GM21447 (cell line): ENCODE data around the gene MPRIP.
"Not testable (repeated sequence)": the region's sequence is repeated elsewhere in the genome, so short reads cannot be mapped to it uniquely, and the experiment has no call there.

ENCODE experiments used
- ATAC-seq: cut with Tn5 transposase; IDR thresholded peaks from one replicate; pipeline ENCODE4 v1.9.1; 2021; ENCODE audit not compliant: unreplicated experiment

The MPRIP gene

DNA sequence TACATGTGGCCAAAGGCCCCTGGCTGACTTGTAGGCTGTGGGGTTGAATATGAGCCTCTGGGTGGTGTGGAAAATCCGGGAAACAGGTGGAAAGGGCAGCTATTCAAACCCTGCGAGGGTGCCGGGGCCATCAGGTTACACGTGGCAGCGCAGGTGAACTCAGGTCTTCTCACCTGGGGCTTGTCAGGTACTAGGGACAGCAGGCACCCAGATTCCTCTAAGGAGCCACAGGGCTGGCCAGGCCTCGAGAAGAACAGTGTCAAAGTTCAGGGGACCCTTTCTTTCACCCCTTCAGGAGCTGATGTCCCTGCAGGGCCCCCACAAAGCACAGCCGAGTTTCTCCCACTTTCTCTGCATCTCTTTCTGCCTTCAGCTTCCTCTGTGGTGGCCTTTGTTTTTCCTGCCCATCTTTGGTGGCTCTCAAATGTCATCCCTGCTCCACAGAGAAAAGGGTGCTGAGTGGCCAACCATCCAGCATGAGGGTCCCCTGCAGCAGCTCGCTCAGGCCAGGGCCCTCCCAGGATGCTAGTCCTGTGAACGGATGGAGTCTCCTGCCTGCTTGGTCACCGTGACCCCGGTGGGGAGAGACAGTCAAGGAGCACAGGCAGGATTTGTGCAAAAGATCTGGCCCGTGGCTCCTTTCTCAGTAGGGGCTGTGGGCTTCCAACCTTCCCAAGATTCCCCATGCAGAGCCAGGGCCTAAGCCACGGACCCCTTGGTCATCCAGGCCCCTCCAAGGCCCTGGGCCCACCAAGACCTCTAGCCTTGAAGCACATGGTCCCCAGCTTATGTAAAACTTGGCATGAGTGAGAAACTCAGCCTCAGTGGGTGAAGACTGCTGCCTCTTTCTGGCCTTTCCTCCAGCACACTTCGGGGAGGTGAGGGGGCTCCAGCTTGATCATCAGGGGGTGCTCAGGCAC, 28.2 kb upstream of the MPRIP start:
- not testable (repeated sequence) for ATAC-seq

DNA sequence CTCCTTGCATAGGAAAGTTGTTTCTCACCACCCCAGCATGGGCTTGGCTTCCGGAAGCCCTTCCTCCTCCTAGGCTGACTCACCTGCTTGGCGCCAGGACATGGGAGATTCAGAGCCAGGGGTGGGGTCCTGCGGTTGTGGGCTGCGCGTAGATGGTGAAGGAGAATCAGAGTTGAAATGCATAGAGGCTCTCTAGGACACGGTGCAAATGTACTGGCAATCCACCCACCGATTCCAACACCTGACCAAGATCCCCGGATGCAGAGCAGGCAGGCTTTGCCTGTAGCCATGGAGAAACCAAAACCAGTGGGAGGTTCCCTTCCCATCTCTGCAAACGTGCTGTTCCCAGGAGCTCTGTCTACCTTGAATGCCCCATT, 27.5 kb upstream of the MPRIP start:
- not testable (repeated sequence) for ATAC-seq

DNA sequence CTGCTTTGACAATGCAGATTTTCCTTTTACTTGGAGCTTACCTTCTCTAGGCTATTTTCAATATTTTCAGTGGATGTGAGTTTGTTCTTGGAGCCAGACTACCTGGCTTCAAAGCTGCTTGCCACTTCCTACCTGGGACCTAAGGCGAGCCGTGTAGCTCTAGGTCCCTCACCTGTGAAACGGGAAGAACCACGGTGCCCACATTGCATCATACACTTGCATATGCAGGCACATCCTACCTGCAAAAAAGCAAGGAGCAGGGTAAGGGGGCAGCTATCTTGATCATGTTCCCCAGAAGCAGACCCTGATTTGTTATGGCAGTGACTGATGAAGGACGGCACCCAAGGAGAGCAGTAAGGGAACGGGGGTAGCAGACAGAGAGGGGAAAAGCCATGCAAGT, 27.0 kb upstream of the MPRIP start:
- ATAC-seq, result no peak

DNA sequence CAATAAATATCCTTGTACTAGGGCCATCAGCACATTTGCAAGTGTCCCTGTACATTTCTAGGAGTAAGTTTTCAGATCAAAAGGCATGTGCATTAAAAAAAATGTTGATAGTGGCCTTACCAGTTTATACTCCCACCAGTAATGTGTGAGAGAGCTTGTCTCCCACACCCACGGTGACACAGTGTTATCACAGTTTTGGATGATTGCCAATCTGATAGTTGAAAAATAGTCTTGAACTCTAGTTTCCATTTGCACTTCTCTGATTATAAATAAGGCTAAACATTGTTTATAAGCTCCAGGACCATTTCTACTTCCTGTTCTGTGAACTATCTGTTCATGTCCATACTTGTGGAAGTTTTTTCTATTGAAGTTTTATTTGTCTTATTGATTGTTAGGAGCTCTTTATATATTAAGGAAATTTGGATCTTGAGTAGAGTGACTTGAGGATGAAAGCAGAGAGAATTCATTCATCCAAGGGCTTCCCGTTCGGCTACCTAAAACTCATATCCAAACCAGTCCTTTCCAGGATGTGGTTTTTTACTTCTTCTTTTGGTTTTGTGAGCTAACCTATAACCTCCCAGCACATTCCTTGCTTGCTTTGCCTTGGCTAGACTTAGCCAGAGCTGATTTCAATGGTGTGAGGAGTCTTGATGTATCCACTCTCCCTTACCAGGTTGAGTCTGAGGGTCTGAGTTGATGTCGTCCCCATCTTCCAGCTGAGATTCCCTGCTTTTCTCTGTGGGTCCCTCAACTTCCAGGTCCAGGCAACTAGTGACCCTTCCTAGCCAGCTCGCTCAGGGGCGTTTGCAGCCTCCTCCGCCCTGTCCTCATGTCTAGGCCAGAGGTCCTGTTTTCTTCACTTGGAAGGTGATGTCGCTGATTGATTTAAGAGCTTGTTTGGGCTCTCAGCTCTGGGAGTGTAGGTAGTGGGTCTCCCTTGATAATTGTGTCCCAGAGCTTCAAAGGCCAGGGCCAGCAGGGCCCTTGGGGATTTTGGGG, 25.8 kb upstream of the MPRIP start:
- ATAC-seq, result not testable (repeated sequence)

DNA sequence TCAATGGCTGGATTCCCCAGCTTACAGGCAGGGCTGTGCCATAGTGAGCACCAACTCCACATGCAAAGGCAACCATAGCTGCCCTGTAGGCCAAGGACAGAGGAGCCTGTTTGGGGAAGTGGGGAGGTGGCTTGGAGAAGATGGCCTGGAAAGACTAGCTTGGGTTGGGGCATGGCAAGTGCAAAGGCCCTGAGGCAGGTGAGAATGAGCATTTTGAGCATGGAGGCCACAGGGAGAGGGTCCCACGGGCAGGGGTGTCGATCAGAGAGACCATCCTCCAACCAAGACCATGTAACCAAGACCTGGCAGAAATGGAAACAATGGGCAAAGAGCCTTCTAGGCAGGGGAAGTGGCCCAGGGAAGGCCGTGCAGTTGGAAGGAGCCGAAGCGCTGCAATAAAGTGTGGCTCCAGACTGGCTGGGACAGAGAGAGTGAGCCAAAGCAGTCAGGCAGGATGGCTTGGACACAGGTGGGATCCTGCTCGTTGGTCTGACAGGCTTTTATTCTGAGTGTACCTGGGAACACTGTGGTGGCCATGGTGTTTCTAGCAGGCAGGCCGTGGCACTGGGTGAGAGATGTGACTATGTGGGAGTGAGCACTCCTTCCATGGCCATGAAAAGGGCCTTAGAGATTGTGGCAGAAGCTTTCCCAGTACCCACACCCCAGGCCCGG, 24.8 kb upstream of the MPRIP start:
- ATAC-seq, result no peak

DNA sequence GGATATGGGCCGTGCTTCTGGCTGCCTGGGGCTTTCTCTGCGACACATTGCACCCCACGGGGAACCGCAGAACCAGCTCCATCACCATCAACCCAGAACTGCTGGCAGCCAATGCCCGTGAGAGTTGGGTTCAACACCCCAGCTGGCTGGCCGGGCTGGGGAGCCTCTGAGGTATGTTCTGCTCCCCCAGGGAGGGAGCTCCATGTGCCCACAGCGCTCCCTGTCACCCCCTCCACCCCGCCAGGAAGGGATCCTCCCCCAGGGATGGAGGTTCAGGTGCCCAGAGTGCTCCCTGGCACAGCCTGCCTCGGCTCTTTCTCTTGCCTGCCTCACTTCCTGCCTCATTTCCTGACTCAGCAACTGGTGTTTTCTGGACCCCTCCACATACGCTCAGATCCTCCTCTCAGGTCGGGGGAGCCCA, 24.2 kb upstream of the MPRIP start:
- no peak for ATAC-seq

DNA sequence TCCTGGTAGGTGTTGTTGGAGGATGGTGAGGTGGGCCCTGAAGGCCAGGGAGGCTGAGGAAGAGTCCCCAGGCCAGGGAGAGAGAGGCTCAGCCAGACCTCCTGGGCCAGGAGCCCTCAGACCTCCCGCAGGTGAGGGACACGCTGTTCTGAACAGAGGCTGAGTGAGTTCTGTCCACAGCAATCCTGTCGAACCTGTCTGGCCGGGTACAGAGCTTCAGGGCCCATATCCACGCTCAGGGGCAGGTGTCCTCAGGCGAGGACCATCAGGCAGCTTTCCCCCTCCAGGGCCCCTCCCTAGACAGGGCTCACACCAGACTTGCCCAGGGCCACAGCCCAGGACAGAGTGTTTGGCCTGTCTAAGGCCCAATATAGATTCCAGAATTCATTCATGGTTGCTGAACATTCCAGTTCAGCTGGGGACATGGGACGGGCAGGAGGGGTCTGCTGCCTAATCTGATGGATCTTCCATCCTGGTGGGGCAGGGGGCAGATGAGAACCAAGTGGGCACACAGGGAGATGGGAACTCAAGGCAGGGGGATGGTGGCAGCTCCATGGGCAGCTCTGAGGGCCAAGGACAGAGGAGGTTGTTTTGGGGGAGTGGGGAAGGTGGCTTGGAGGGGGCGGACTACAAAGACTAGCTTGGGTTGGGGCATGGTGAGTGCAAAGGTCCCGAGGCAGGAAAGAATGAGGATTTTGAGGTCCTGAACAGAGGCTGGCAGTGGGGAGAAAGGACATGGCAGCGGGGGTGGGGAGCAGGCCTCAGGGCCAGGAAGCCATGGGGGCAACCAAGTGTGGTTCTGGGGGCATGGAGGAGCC, 23.4 kb upstream of the MPRIP start:
- no peak for ATAC-seq

DNA sequence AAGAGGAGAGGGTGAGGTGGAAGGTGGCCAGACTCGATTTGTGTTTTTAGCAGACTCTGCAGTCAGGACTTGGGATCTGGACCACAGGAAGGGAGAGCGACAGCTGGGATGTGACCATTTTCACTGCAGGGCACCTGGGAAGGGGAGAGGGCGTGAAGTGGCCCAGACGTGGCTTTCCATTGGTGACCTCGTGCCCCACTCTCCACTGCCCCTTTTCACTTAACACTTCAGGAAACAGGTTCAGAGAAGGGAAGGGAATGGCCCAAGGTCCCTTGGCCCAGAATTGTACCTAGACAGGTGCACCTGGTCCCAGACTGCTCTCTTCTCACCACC, 22.9 kb upstream of the MPRIP start:
- no peak for ATAC-seq

DNA sequence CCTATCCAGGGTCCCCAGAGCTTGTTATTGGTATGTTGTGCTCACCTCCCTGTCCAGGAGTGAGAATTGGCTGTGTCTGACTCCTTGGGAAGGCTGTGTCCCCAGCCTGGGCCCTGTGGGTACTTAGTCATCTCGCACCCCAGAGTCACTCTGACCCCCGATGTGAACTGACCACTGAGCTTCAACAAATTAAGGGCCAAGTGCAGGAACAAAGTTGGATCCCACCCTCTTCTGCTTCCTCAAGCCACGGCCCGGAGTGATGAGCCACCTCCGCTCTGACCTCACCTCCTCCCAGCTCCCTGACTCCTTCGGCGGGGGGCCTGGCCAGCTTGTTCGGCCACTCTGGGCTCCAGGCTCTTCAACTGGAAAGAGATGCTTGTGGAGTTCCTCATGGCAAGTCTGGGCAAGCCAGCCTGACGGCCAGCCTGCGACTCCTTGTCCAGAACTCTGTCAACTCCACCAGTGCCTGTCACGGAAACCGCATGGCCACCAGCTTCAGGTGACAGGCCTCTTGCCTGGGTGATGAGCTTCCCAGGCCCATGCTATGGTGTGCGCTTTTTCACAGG, 22.3 kb upstream of the MPRIP start:
- no peak for ATAC-seq

DNA sequence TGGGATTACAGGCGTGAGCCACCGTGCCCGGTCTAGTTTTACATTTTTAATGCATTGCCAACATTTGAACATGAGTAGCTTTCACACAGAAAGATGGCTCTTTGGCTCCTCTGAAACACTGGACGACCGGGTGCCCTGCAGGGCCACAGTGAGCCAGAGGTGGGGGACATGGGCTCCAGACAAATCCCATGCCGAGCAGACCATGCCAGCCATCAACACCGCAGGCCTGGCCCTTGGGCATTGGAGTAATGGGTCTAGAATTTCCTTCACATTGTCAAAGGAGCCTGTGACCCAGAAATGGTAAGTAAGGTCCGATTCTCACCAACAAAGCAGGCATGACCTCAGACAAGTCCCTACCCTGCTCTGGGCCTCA, 21.4 kb upstream of the MPRIP start:
- no peak for ATAC-seq

DNA sequence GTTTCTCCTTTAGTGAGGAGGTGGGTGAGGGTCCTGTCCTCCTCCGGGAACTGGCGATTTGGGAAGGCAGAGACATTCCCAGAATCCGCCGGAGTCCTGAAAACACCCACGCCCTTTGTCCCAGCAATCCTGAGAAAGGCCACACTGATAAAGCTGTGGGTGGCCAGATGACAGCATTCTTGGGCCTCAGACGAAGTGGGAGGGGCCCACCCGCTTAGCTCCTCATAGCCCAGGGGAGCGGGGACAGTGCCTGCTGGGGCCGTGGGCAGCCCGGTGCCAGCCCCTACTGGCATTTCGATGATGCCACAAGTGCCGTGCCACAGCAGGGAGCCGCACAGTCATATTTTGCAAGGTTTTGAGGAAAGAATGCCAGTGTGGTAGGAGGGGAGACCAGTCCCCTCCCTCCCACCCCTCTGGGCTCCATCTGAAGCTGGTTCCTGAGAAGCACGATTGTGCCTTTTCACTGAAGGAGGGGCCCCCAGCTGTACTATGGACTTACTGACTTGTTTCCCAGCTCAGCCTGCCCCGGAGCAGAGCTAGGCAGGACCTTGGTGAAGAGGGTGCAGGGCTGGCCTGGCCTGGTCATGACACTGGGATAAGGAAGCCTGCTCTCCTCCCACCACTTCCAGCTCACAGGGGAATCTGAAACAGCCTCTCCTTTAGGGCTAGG, 20.9 kb upstream of the MPRIP start:
- ATAC-seq, result no peak

DNA sequence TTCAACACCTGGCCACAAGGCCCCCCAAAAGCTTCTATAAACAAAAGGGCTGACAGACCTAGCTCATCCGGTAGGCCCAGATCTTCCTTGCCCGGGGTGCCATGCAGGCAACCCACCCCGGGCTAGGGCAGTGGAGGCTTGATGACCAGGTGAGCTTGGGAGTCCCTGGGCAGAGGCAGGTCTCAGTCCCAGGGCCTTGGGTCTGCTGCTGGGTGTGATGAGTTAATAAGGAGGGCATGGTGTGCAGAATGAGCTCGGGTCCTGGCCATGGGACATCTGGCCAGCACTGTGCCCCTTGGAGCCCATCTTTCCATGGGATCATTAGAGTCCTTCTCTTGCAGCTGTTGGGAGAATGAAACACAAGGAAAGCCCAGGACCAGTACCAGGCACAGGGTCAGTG, 20.2 kb upstream of the MPRIP start:
- no peak for ATAC-seq

DNA sequence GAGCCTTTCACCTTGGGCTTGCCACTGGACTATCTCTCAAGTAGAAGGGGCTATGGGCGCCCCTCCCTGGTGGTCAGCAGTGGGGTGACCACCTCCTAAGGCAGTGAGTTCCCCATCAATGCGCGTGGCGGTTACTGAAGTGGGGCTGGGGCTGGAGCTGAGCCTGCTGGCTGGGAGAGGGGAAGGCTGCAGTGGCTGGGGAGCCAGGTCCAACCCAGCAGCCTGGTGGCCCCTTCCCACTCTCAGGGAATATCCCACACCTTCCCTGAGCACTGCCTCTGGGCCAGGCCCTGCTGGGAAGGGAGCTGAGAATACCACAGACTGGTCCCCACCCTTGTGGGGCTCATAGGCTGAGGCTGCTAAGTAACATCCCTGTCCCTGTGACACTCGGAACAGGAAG, 19.8 kb upstream of the MPRIP start:
- ATAC-seq, result no peak

DNA sequence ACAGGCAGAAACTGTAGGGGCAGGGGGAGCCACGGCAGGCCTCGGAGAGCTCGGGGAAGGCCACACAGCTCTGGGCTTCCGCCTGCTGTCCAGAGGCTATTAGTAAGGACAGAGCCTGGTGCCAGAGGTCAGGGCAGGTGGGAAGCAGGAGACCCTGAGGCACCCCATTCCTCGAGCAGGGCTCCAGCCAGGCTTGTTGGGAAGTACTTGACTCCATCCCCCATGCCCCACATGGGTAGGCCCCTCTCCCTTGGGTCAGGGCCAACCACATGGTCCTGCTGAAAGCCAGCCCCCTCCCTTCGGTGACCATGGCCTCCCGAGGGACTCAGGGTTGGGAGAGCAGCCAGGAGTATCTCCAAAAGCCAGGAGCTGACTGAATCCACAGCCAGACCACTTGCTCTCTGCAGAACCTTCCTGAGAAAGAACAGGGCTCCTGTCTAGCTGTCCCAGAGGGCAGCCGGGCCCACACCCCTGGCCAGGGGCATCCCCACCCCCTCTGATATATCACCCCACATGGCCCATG, 17.4 kb upstream of the MPRIP start:
- no peak for ATAC-seq

DNA sequence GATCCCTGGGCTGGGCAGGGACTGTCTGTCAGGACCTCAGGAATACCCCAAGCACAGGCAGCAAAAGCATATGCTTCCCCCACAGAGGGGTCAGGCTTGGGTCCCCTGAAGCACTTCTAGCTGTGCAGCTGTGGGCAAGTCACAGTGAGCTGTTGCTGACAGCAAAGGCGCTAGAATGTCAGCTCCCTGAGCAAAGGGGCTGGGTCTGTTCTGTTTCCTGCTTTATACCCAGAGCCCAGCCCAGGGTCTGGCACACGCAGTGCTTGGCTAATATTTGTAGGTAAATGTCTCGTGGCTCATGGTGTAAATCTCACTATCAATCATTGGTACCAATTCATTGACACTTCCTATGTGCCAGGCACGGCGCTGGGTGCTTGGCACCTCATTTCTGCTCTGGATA, 16.6 kb upstream of the MPRIP start:
- ATAC-seq, result no peak

DNA sequence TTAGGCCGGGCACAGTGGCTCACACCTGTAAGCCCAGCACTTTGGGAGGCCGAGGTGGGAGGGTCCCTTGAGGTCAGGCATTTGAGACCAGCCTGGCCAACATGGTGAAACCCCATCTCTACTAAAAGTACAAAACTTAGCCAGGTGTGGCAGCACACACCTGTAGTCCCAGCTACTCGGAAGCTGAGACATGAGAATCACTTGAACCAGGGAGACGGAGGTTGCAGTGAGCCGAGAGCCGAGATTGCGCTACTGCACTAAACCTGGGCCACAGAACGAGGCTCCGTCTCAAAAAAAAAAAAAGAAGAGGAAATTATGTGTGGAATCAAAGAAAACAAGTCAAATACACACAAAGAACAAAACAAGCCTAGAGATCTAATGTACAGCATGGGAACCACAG, 16.1 kb upstream of the MPRIP start:
- no peak for ATAC-seq

DNA sequence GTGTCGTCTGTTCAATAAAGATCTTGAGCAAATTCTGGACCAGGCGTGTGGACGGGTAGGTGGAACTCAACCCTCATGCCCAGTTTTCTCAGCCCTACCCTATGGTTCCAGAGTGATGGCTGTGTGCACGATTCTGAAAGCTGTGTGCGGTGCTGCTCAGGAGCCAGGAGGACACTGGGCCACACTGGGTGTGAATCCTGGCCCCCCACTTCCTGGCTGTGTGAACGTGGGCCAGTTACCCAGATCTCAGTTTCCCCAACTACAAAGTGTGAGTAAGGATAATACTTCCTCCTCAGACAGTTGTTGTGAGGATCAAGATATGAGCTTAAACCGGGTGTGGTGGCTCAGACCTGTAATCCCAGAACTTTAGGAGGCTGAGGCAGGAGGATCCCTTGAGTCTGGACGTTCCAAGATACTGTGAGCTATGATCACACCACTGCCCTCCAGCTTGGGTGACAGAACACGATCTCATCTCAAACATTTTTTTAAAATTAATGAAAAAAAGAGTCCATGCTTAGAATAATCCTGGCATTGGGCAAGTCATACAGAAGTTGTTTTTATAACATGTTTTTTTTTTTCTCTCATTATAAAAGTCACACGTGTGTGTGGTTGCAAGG, 14.7 kb upstream of the MPRIP start:
- ATAC-seq, result no peak

DNA sequence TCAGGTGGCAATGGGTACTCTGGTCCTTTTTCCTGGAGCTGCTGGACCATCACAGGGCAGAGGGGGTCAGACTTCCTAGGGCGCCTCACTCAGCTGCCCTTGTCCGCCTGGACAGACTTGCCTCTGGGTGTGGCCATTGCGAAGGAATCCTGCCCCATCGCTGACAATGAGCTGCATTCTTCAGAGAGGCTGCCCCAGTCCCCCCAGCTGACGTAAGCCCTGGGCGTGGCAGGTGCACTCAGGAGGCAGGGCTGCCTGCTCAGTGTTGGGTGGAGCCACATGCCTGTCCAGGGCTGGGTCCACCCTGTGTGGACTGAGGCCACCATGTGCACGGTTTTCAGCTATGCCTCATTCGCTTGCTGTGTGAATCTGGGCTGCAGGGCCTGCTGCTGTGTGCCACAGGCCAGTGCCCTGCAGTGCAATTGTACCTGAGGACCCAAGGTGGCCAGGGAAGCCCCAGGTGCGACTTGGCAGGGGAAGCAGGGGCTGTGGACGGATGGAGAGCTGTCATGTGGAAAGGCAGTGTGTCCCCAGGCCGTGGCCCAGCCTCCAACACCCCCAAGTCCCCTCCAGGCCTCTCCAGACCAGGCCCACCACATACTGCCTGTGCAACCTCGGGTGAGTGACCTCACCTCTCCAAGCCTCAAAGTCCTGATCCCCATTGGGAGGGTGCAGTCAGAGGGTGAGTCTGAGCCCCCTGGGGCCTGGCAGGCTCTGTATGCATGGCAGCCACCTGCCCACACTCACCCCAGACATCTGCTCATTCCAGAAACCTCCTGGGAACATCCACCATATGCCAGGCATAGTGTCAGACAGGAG, 14.0 kb upstream of the MPRIP start:
- no peak for ATAC-seq
